HG03558 (cell line): Measurements from ENCODE around the gene ZMYND19.
"Not testable (repeated sequence)": the region's sequence is repeated elsewhere in the genome, so short reads cannot be mapped to it uniquely, and the experiment has no call there.

ENCODE experiments used
- ATAC-seq: cut with Tn5 transposase; IDR thresholded peaks from one replicate; pipeline ENCODE4 v1.9.1; 2021; ENCODE audit warnings: moderate number of reproducible peaks; ENCODE audit not compliant: unreplicated experiment; ENCODE audit errors: extremely low read depth

Gene ZMYND19

DNA sequence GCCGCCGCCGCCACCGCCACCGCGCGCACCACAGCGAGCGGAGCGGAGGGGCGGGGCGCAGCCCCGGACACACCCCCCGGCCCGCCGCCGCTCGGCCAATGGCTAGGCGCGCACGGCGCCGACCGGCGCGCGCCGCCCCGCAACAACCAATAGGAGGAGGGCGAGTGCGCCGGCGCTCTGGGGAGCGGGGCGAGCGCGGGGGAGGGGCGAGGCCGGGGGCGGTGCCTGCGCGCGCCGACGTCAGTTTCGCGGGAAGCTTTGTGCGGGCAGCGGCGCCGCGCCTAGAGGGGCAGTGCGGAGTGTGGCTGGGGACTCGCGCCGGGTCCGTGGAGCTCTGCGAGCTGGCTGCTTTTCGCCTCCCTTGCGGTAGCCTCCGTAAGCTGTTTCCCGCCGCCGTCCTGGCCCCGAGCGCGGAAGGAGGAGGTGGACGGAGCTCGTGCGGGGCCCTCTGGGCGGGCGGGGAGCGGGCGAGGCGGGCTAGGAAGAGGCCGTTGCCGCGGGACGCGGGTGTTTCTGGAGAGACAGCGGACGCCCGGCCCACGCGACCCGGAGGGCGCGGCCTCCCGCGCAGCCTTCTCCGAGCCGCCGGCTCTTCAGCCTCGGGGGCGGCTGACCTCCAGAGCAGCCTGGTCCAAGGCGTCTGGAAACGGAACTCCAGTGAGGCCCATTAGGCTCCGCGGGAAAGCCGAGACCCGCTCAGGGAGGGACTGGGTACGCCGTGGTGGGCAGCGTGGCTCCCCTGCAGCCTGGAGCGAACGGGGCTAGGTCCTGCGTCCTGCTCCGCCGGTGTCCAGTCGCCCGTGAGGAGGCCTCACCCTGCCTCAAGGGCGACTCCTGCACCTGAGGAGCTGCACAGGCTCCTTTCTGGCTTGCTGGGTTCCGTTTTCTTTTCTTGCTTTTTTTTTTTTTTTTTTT, at the start of gene ZMYND19:
ZMYND19 (minus strand) TSS at position 44 of the 915 bp plus-strand sequence. CDS start 249 bp downstream, outside the sequence.
- ATAC-seq, result peak; percentile 45

DNA sequence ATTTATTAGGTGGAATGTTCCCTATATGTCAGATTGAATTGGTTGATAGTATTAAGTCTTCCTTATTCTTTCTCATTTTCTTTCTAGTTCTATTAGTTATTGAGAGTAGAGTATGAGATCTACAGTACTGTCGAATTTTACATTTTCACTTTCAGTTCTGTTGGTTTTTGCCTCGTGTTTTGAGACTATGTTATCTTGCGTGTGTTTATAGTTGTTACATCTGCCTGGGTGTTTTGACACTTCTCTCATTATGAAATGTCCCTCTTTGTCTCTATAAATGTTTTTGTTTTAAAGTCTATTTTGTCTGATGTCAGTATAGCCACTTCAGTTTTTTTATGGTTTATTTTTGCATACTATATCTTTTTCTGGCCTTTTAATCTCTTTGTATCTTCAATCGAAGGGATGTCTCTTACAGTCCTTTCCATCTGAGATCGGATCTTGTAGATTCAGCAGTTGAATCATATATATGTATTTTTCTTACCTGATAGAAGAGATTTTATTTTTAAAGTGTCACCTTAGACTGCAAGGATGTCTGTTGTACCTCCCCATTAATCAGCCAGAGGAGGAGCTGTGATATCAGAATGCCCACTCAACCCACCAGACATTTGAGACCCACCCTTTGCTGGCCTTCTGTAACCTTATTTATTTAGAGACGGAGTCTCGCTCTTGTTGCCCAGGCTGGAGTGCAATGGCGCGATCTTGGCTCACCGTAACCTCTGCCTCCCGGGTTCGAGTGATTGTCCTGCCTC, 49.2 kb upstream of the ZMYND19 start:
- ATAC-seq, result no peak

DNA sequence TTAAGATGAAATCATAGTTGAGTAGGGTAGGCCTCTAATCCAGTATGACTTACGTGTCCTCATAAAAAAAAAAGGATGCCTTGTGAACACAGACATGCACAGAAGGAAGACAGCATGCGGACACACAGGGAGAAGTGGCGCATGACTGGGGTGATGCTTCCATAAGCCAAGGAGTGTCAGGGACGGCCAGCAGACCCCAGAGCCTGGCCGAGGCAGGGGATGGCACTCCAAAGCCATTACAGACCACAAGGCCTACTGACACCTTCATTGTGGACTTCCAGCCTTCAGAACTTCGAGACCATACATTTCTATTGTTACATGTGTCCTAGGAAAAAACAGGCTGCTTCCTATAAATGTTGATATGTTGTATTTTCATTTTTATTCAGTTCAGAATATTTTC, 48.4 kb upstream of the ZMYND19 start:
- ATAC-seq, result no peak

DNA sequence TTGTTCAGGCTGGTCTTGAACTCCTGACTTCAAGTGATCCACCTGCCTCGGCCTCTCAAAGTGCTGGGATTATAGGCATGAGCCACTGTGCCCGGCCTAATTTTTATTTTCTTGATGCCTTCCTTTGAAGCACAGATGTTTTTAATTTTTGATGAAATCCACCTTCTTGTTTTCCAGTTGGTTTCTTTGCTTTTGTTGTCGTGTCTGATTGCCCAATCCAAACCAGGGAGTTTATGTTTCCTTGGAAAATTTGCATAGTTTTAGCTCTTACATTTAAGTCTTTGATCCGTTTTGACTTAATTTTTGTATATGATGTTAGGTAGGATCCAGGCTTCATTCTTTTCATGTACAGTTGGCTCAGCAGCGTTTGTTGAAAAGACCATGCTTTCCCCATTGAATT, 43.7 kb upstream of the ZMYND19 start:
- ATAC-seq, result no peak

DNA sequence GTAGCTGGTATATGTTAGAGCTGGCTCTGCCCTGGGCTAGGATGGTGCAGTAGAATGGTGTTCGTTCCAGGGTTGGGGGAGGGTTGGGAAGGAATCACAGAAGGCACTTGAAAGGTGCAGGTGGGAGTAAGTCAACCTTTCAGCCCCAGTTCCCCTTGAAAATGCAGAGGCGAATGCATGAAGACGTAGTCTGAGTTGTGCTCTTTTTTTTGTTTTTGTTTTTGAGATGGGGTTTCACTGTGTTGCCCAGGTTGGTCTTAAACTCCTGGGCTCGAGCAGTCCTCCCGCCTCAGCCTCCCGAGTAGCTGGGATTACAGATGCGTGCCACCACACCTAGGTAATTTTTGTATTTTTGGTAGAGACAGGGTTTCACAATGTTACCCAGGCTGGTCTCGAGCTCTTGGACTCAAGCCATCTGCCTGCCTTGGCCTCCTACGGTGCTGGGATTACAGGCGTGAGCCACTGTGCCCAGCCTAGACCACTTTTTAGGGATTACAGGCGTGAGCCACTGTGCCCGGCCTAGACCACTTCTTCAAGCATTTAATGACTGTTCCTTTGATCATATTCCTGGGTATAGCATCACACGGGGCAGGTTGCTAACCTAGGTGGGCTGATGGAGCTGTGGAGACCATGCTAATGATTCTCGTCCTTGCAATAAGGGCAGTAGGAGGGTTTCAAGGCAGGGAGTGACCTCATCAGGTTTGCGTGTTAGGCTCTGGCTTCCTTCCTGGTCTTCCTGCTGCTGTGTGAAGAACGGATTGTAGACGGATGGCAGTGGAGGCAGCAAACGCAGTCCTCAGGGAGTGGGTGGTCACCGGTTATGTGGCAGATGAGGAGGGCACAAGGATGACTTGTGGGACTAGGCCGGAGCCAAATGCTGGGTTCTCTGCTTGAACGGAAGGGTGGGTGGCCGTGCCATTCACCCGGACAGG, 42.2 kb upstream of the ZMYND19 start:
- ATAC-seq, result no peak

GRCh38 chr9:137631345-137632229, 41.3 kb upstream of the ZMYND19 start:
- no peak for ATAC-seq

DNA sequence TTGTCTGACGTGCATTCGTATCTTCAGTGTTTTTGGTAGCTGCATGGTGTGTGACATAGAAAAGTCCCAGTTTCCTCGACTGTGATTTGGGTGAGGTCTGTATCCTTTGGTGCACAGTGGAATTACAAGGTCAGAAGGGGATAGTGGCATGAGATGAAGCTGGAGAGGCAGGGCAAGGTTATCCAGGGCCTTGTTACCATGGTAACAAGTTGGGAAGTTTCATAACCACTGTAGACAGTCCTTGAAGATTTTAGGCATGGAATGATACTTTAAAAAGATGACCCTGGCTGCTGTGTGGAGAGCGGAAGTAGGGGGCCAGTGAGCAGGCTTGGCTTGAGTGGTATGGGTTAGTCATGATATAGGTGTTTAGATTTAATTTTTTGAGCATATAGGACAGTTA, 40.4 kb upstream of the ZMYND19 start:
- ATAC-seq, result no peak

- ATAC-seq, result no peak
Measured at GRCh38 chr9:137630126-137630525, 39.8 kb upstream of the ZMYND19 start.

- ATAC-seq, result not testable (repeated sequence)
Measured at GRCh38 chr9:137627406-137627805, 37.1 kb upstream of the ZMYND19 start.

DNA sequence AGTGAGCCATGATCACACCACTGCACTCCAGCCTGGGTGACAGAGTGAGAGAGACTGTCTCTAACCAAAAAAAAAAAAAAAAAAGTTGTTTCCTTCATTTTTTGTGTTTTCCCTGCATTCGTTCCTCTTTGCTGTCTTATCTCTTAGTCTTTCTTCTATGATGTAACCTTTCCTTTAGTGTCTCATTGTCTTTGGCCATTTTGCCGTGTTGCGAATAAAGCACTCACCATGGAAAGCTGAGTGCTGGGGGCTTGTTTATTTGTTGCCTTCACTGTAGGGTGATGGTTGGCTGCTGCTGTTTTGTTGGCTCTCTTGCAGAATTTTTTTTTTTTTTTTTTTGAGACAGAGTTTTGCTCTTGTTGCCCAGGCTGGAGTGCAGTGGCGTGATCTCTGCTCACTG, 36.2 kb upstream of the ZMYND19 start:
- no peak for ATAC-seq

DNA sequence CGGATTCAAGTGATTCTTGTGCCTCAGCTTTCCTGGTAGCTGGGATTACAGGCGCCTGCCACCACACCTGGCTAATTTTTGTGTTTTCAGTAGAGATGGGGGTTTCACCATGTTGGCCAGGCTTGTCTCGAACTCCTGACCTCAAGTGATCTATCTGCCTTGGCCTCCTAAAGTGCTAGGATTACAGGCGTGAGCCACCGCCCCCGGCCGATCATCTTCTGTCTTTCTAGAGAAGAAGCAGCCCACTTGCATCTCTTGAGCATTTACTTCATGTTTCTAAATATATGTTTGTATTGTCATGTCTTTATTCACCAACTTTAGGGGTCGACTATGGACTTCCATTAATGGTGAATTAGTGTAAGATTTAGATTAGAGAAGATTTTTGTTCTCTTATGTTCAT, 31.9 kb upstream of the ZMYND19 start:
- ATAC-seq, result not testable (repeated sequence)

DNA sequence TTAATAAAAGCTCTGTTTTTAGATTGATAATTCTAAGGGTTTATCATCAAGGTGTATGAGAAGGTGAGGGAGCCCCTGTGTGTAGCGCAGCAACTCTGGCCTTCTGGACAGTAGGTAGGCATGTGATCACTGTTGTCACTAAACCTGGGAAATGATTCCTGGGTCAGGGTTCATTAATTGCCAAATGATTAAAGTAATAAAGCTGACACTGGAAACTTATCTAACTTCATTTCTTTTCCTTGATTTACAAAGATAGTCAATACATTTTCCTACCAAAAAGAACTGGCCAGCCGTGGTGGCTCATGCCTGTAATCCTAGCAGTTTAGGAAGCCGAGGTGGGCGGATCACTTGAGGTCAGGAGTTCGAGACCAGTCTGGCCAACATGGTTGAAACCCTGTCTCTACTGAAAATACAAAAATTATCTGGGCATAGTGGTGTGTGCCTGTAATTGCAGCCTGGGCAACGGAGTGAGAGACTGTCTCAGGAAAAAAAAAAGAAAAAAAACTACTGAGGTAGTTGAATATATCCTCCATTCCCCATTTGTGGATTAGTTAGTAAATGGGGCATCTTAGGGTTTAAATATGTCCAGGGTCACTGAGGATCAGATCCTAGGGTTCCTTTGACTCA, 30.9 kb upstream of the ZMYND19 start:
- ATAC-seq, result no peak

- ATAC-seq, result no peak
Measured at GRCh38 chr9:137620581-137620980, 30.3 kb upstream of the ZMYND19 start.

DNA sequence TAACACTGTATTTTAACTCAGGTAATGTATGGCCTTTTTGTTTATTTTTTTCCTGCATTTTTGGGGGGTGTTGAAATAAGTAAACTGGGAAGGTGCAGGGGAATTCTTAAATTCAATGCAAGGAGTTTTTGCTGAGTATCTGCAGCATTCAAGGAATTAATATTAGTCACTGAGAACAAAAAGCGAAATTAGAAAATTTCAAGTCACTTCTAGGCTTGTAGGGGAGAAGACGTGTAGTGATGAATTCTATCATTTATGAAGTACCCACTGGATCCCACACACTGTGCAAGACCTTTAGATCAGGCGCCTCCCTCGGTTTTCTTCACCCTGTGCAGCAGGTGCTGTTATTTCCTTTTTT, 29.7 kb upstream of the ZMYND19 start:
- ATAC-seq, result no peak

GRCh38 chr9:137619240-137620047, 29.1 kb upstream of the ZMYND19 start:
- no peak for ATAC-seq

DNA sequence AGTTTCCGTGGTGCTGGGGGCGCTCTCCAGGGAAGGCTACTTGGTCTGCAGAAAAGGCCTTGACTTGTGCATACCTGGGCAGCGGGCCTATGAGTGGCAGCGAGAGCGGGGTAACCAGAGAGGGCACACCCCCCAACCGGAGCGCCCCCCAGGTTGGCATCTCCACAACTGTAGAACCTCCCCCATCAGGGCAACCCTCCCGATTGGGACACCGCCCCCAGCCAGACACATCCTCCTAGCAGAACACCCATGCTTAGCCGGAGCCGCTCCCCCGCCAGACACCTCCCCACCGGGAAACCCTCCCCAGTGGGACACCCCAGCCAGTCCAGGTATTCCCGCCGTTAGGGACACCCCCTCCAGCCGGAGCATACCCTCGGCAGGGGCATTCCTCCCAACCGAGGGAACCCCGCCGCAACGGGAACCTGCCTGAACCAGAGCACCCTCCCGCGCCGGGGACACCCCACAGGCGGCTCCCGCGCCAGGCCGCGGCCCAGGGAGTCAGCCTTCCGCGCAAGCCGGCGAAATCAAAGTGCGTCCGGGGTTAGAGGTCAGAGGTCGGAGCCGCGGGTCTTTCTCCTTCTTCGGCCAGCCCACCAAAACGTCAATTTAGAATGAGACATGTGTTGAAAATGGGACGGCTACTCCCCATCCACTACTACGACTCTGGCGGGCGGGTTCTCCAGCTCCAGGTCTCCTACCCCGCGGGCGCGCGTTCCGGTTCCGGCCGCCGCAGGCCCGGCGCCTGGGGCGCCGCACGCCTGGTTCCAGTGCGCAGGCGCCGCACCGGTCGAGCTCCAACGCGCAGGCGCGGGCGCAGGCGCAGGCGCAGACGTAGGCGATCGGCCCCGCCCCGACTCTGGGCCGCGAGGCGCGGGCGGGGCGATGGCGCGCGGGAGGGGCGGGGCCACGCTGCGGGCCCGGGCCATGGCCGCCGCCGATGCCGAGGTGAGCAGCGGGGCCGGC, 28.1 kb upstream of the ZMYND19 start, which contains the start of gene EHMT1:
EHMT1 (plus strand) TSS at position 901 of the 963 bp plus-strand sequence; CDS start at position 925, 24 bp downstream.
- ATAC-seq, result no peak

- ATAC-seq, result no peak
Measured at GRCh38 chr9:137615387-137615871, 25.1 kb upstream of the ZMYND19 start.
